ENCODE measurements around the gene GNG3.

Gene GNG3

GRCh38 chr11:62709247-62710000 is 1.9 kb downstream of the GNG3 start:
- peak overlapping the region in 1 of 2 experiments; percentile 88 for H3K14ac ChIP-seq (ENCODE audit: low read length in 2 of 2)
- H2BK120ac ChIP-seq (ENCODE audit: low read depth, low read length), result peak overlapping the region; percentile 6
- peaks cover 14% of the 10 kb centered on the region for H3K79me1 ChIP-seq (replicated peaks; ENCODE audit: low read length, poor library complexity, severe bottlenecking)
- peak overlapping the region; percentile 90 for H2BK5ac ChIP-seq (ENCODE audit: low read depth, low read length, poor library complexity, severe bottlenecking)
- H3K27me3 ChIP-seq (ENCODE audit: control insufficient read depth in 1 of 2, insufficient read depth in 1 of 2, low read length in 2 of 2), result no peaks in the 10 kb centered on the region
- H3K27ac ChIP-seq (ENCODE audit: low read length, poor library complexity, severe bottlenecking), result peak overlapping the region; percentile 97
- H3K4ac ChIP-seq (ENCODE audit: low read depth in 1 of 2, low read length in 2 of 2), result peak overlapping the region; percentile 69 to 93
- H3K4me3 ChIP-seq (ENCODE audit: insufficient read depth in 1 of 2, low read depth in 1 of 2, low read length in 2 of 2), result peak overlapping the region; percentile 43 to 78
- H2BK12ac ChIP-seq (ENCODE audit: low read length in 2 of 2), result no peak overlapping the region
- H3K9me3 ChIP-seq (ENCODE audit: control insufficient read depth, low read length), result no peaks in the 10 kb centered on the region
- peak overlapping the region; percentile 71 to 91 for H3K18ac ChIP-seq (ENCODE audit: low read depth in 1 of 2, low read length in 2 of 2)
- peak; percentile 97 for DNase-seq
- peak overlapping the region; percentile 98 for H3K9ac ChIP-seq (ENCODE audit: low read length)
- H3K4me2 ChIP-seq (ENCODE audit: low read length, poor library complexity, severe bottlenecking), result peak overlapping the region; percentile 74
- peak overlapping the region; percentile 97 for H2AK5ac ChIP-seq (ENCODE audit: low read length, severe bottlenecking)
- no peak overlapping the region for H2BK15ac ChIP-seq (ENCODE audit: low read depth, poor library complexity, severe bottlenecking)
- peak overlapping the region; percentile 79 for H4K8ac ChIP-seq (ENCODE audit: low read length)
- H3K4me1 ChIP-seq (ENCODE audit: control insufficient read depth, insufficient read depth, low read depth, low read length), result peaks cover 39% of the 10 kb centered on the region
- peaks cover 47 to 50% of the 10 kb centered on the region in 2 experiments for H3K36me3 ChIP-seq (ENCODE audit: control insufficient read depth in 1 of 2, insufficient read depth in 2 of 2, low read depth in 1 of 2, low read length in 2 of 2)
- H3K23ac ChIP-seq (ENCODE audit: low read length in 2 of 2), result peak overlapping the region in 1 of 2 experiments; percentile 51
- H2AFZ ChIP-seq (ENCODE audit: low read depth, low read length), result peak overlapping the region; percentile 33
- H4K91ac ChIP-seq (ENCODE audit: low read length), result peak overlapping the region; percentile 70
- WGBS, result 13% methylated on average over 43 of the region's 47 CpGs

GRCh38 chr11:62710001-62710345 is 2.5 kb downstream of the GNG3 start:
- Histone ChIP-seq H3K4me2 (ENCODE audit: low read length, poor library complexity, severe bottlenecking) (peak overlapping the region; percentile 74), H4K8ac (ENCODE audit: low read length) (peak overlapping the region; percentile 79)

GRCh38 chr11:62712276-62712812 is 4.9 kb downstream of the GNG3 start:
- H3K23ac ChIP-seq (ENCODE audit: low read length in 2 of 2), result no peak overlapping the region
- H2AFZ ChIP-seq (ENCODE audit: low read depth, low read length), result no peak overlapping the region
- H3K27me3 ChIP-seq (ENCODE audit: control insufficient read depth in 1 of 2, insufficient read depth in 1 of 2, low read length in 2 of 2), result no peaks in the 10 kb centered on the region
- H2AK5ac ChIP-seq (ENCODE audit: low read length, severe bottlenecking), result no peak overlapping the region
- no peak overlapping the region for H3K4me2 ChIP-seq (ENCODE audit: low read length, poor library complexity, severe bottlenecking)
- H2BK5ac ChIP-seq (ENCODE audit: low read depth, low read length, poor library complexity, severe bottlenecking), result no peak overlapping the region
- H2BK12ac ChIP-seq (ENCODE audit: low read length in 2 of 2), result no peak overlapping the region
- peak overlapping the region; percentile 66 for H3K27ac ChIP-seq (ENCODE audit: low read length, poor library complexity, severe bottlenecking)
- H3K4me3 ChIP-seq (ENCODE audit: insufficient read depth in 1 of 2, low read depth in 1 of 2, low read length in 2 of 2), result no peak overlapping the region
- H2BK120ac ChIP-seq (ENCODE audit: low read depth, low read length), result no peak overlapping the region
- H4K8ac ChIP-seq (ENCODE audit: low read length), result no peak overlapping the region
- no peak overlapping the region for H3K4ac ChIP-seq (ENCODE audit: low read depth in 1 of 2, low read length in 2 of 2)
- peaks cover 60 to 74% of the 10 kb centered on the region in 2 experiments for H3K36me3 ChIP-seq (ENCODE audit: control insufficient read depth in 1 of 2, insufficient read depth in 2 of 2, low read depth in 1 of 2, low read length in 2 of 2)
- no peak overlapping the region for H3K18ac ChIP-seq (ENCODE audit: low read depth in 1 of 2, low read length in 2 of 2)
- peak overlapping the region; percentile 33 for H3K9ac ChIP-seq (ENCODE audit: low read length)
- no peak overlapping the region for H3K14ac ChIP-seq (ENCODE audit: low read length in 2 of 2)
- WGBS, result 98% methylated on average over 4 of the region's 6 CpGs
- peaks cover 21% of the 10 kb centered on the region for H3K79me1 ChIP-seq (replicated peaks; ENCODE audit: low read length, poor library complexity, severe bottlenecking)
- H2BK15ac ChIP-seq (ENCODE audit: low read depth, poor library complexity, severe bottlenecking), result no peak overlapping the region
- H3K4me1 ChIP-seq (ENCODE audit: control insufficient read depth, insufficient read depth, low read depth, low read length), result peaks cover 31% of the 10 kb centered on the region
- DNase-seq, result no peak
- no peaks in the 10 kb centered on the region for H3K9me3 ChIP-seq (ENCODE audit: control insufficient read depth, low read length)
- H4K91ac ChIP-seq (ENCODE audit: low read length), result no peak overlapping the region

More at GRCh38 chr11:62710001-62710345, 2.5 kb downstream of the GNG3 start:
- H3K27me3 ChIP-seq (ENCODE audit: control insufficient read depth in 1 of 2, insufficient read depth in 1 of 2, low read length in 2 of 2), result no peaks in the 10 kb centered on the region
- H3K4me3 ChIP-seq (ENCODE audit: insufficient read depth in 1 of 2, low read depth in 1 of 2, low read length in 2 of 2), result peak overlapping the region; percentile 43 to 78
- H2BK5ac ChIP-seq (ENCODE audit: low read depth, low read length, poor library complexity, severe bottlenecking), result peak overlapping the region; percentile 15
- peak overlapping the region; percentile 70 for H4K91ac ChIP-seq (ENCODE audit: low read length)
- peak overlapping the region; percentile 97 for H3K27ac ChIP-seq (ENCODE audit: low read length, poor library complexity, severe bottlenecking)
- H2BK15ac ChIP-seq (ENCODE audit: low read depth, poor library complexity, severe bottlenecking), result no peak overlapping the region
- peaks cover 42% of the 10 kb centered on the region for H3K4me1 ChIP-seq (ENCODE audit: control insufficient read depth, insufficient read depth, low read depth, low read length)
- peak overlapping the region; percentile 98 for H3K9ac ChIP-seq (ENCODE audit: low read length)
- no peak overlapping the region for H3K14ac ChIP-seq (ENCODE audit: low read length in 2 of 2)
- WGBS, result 91% methylated on average over 7 of the region's 7 CpGs
- H2BK12ac ChIP-seq (ENCODE audit: low read length in 2 of 2), result no peak overlapping the region
- H3K79me1 ChIP-seq (replicated peaks; ENCODE audit: low read length, poor library complexity, severe bottlenecking), result peaks cover 11% of the 10 kb centered on the region
- H2AFZ ChIP-seq (ENCODE audit: low read depth, low read length), result peak overlapping the region; percentile 33
- peak overlapping the region in 1 of 2 experiments; percentile 11 for H3K23ac ChIP-seq (ENCODE audit: low read length in 2 of 2)
- H3K18ac ChIP-seq (ENCODE audit: low read depth in 1 of 2, low read length in 2 of 2), result peak overlapping the region; percentile 71 to 91
- peak; percentile 65 for DNase-seq
- peak overlapping the region; percentile 69 to 93 for H3K4ac ChIP-seq (ENCODE audit: low read depth in 1 of 2, low read length in 2 of 2)
- H2AK5ac ChIP-seq (ENCODE audit: low read length, severe bottlenecking), result peak overlapping the region; percentile 97
- peaks cover 51 to 55% of the 10 kb centered on the region in 2 experiments for H3K36me3 ChIP-seq (ENCODE audit: control insufficient read depth in 1 of 2, insufficient read depth in 2 of 2, low read depth in 1 of 2, low read length in 2 of 2)
- H3K9me3 ChIP-seq (ENCODE audit: control insufficient read depth, low read length), result no peaks in the 10 kb centered on the region
- H2BK120ac ChIP-seq (ENCODE audit: low read depth, low read length), result peak overlapping the region; percentile 6

- Histone ChIP-seq H3K9me3 (ENCODE audit: control insufficient read depth, low read length) (no peaks in the 10 kb centered on the region), H2BK15ac (ENCODE audit: low read depth, poor library complexity, severe bottlenecking) (no peak overlapping the region), H2BK120ac (ENCODE audit: low read depth, low read length) (no peak overlapping the region), H3K4ac (ENCODE audit: low read depth in 1 of 2, low read length in 2 of 2) (no peak overlapping the region), H4K8ac (ENCODE audit: low read length) (no peak overlapping the region), H3K79me1 (replicated peaks; ENCODE audit: low read length, poor library complexity, severe bottlenecking) (peaks cover 16% of the 10 kb centered on the region), H4K91ac (ENCODE audit: low read length) (no peak overlapping the region), H3K9ac (ENCODE audit: low read length) (peak overlapping the region; percentile 33), H3K18ac (ENCODE audit: low read depth in 1 of 2, low read length in 2 of 2) (no peak overlapping the region), H3K23ac (ENCODE audit: low read length in 2 of 2) (no peak overlapping the region), H2BK12ac (ENCODE audit: low read length in 2 of 2) (no peak overlapping the region), H3K27ac (ENCODE audit: low read length, poor library complexity, severe bottlenecking) (peak overlapping the region; percentile 66), H2AK5ac (ENCODE audit: low read length, severe bottlenecking) (no peak overlapping the region), H3K4me3 (ENCODE audit: insufficient read depth in 1 of 2, low read depth in 1 of 2, low read length in 2 of 2) (no peak overlapping the region), H3K4me1 (ENCODE audit: control insufficient read depth, insufficient read depth, low read depth, low read length) (peaks cover 26% of the 10 kb centered on the region), H3K4me2 (ENCODE audit: low read length, poor library complexity, severe bottlenecking) (no peak overlapping the region), H3K14ac (ENCODE audit: low read length in 2 of 2) (no peak overlapping the region), H2AFZ (ENCODE audit: low read depth, low read length) (no peak overlapping the region), H3K27me3 (ENCODE audit: control insufficient read depth in 1 of 2, insufficient read depth in 1 of 2, low read length in 2 of 2) (no peaks in the 10 kb centered on the region), H3K36me3 (ENCODE audit: control insufficient read depth in 1 of 2, insufficient read depth in 2 of 2, low read depth in 1 of 2, low read length in 2 of 2) (peaks cover 59 to 74% of the 10 kb centered on the region in 2 experiments), H2BK5ac (ENCODE audit: low read depth, low read length, poor library complexity, severe bottlenecking) (no peak overlapping the region)
- DNase-seq, result no peak
- 94% methylated on average over 3 of the region's 3 CpGs for WGBS
These were observed 5.4 kb downstream of the GNG3 start for GRCh38 chr11:62712861-62713260.
